HS-27A (cell line): ENCODE measurements around the gene FOLR1.
A peak's percentile ranks its signal among the peaks of the same experiment; 100 is the strongest.

Experiments
- DNase-seq: peaks from one replicate; pipeline ENCODE4 v3.0.0-alpha.2; 2012; ENCODE audit warnings: low read depth, missing footprints

Gene FOLR1

DNA sequence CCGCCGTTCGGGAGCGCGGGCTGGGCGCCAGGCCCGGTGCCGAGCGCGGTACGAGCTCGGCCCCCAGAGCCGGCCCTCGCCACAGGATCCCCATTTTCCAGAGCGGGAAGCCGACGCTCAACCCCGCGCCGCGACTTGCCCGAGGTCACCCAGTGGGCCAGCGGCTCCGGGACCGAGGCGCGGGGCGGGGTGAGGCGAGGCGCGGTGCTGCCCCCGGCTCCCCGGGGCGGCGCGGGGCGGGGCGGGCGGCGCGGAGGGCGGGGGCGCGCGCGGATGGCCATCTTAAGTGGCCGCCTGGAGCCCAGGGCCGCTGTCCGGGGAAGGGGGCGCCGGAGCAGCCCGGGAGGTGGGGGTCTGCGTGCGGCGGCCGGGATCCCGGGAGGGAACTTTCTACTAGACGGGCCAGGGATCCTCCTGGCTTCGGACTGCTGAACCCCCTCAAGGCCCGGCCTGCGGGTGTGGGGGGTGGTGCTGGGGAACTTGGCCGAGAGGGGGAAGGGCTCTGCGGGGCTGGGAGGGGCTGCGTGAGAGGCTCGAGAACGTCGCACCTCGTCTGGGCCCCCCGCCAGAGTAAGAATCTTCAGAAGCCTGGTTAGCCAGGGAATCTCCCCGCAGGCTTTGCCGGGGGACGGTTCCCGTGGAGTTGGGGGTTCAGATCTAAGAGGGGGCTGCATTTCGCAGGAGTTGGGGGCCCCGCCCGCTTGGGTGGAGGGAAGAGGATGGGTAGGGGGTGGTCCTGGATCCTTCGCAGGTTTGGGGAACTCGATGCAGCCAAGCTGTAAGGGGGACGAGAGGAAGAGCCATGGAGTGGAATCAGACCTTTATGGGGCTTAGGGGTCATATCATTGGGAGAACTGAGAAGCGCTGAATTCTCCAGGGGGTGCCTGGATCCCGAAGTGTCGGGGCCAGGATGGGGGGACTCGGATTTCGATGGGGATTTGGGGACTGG is 31.9 kb downstream of the FOLR1 start:
- peak; percentile 52 for DNase-seq

DNA sequence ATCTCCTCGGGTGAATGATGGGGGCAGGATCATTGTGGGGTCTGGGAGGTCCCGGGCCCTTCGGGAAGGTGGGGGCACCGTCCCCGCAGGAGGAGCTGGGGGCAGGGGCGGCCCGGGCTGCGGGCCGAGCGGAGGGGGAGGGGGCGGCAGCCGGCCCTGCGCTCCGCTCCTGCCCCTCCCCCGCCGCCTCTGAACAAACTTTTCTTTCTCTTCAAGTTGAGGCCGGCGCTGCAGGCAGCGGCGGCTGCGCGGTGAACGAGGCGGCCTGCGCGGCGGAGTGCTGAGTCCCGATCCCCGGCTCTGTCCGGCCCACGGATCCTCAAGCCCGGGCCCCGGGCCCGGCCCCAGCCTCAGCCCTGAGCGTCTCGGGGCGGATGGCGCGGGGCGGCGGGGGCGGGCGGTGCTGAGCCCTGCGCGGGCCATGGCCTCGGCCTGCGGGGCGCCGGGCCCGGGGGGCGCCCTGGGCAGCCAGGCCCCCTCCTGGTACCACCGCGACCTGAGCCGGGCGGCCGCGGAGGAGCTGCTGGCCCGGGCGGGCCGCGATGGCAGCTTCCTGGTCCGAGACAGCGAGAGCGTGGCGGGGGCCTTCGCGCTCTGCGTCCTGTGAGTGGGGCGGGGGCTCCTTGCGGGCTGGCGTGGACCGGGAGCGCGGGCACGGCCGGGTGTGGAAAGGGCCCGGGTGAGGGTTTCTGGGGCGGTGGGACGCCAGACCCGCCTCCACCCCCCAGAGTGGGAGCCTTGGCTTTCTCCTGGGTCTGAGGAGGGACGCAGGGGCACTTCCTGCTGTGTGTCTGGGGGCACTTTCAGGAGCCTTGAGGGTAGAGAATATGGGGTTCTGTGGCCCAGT is 32.8 kb downstream of the FOLR1 start, which contains the start of gene INPPL1:
TSS of gene INPPL1 (plus strand) at position 204 of the 847 bp plus-strand sequence. CDS start at position 422, 218 bp downstream.
- DNase-seq, result no peak

DNA sequence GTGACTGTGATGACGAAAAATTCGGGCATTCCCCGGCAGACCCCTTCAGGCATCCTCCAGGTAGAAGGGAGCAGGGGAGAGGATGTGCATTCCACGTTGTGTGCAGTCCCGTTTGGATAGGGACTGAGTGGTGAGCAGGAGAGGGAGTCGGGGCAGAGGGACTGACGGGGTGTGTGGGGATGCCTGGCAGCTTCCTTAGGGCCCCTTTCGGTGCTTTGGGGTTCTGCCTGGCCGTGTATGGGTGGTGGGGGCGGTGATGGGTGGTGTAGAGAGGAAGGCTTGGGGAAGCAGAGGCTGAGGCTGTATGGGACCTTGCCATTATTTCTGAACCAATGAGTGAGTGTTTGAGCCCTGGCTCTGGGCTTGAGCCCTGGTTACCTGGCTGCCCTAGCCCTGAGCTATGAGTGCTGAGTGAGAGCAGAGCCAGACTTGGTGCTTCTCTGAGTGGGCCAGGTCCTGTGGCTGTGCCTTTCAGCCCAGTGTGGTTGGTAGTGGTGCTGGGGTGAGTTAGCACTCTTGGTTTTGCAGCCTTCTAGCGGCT is 33.5 kb downstream of the FOLR1 start:
- DNase-seq, result no peak

DNA sequence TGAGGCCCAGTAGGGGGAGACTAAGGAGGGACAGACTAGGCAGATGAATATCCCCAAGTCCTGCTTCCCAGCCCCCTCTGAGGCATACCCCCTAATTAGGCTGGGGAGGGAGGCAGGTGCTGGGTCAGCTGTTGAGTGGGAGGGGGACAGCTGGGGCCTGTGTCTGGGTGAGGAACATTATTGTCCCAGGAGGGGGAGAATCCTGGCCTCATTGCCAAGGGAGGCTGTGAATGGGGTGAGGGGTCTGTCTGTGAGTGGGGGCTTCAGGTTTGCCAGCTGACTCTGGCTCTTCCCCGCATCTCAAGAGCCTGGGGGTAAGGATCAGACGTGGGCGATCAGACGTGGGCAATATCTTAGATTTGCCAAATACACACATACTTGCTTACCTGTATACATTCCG is 34.8 kb downstream of the FOLR1 start:
- DNase-seq, result no peak

DNA sequence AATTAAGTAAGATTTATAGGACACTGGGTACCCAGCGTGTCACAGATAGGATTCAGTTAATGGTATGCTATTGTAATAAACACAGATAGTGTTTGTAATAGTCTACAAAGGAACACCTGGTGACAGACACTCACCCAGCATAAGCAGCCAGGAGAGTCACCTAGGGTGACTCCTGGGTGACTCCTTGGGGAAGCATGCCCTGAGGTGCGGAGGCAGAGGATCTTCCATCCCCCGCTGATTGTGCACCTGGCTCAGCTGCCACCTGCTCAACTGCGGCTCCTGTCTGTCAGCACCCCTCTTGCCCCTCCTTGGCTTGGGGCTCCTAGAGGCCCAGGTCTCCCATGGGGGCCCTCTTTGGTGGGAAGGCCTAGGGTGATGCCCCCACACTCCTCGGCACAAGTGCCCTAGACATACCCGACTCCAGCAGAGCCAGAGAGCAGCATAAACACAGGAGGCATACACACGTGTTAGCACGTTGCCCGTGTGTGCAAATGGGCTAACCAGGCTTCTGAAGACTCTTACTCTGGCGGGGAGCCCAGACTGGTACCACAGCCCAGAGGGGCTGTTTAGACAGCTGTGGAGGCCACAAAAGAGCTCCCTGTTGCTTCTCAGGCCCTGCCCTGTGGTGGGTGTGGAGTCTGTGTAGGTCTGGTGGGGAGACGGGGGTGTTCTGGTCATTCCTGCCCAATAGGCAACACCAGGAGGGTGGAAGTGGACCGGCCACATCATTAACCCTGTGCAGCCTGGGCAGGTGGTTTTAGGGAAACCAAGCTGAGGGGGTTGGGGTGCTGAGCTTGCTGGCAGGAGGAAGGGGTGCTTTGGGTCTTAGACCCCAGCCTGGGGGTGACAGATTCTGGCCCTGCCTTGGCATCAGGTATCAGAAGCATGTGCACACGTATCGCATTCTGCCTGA is 35.6 kb downstream of the FOLR1 start:
- no peak for DNase-seq

DNA sequence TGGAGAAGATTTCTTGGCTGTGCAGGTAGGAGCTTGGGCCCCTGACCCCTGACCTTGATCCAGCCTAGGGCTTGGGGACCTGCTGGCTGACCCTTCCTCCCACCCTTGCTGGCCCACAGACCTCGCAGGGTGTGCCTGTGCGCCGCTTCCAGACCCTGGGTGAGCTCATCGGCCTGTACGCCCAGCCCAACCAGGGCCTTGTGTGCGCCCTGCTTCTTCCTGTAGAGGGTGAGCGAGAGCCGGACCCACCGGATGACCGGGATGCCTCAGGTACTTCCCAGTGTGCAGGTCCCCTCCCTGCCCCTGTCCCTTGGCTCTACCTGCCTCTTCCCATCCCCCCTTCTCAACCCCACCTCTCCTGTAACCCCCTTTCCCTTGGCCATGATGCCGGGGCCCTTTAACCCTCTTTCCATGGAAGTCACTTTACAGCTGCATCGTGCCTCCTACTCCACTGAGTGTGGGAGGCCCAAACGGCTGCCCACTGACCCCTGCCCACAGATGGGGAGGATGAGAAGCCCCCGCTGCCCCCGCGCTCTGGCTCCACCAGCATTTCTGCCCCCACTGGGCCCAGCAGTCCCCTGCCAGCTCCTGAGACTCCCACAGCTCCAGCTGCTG is 36.4 kb downstream of the FOLR1 start:
- DNase-seq, result no peak

DNA sequence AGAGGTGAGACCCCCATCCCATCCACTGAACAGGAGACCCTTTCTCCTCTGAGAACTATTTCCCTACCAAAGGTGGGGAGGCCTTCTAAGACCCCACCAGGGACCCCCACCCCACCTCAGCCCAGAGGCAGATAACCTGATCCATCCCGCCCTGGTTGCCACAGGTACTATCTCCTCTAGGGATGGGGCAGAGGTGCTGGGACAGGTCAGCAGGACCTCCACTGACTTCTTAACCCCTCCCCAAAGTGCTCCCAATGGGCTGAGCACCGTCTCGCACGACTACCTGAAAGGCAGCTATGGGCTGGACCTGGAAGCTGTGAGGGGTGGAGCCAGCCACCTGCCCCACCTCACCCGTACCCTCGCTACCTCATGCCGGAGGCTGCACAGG is 36.9 kb downstream of the FOLR1 start:
- DNase-seq, result no peak

DNA sequence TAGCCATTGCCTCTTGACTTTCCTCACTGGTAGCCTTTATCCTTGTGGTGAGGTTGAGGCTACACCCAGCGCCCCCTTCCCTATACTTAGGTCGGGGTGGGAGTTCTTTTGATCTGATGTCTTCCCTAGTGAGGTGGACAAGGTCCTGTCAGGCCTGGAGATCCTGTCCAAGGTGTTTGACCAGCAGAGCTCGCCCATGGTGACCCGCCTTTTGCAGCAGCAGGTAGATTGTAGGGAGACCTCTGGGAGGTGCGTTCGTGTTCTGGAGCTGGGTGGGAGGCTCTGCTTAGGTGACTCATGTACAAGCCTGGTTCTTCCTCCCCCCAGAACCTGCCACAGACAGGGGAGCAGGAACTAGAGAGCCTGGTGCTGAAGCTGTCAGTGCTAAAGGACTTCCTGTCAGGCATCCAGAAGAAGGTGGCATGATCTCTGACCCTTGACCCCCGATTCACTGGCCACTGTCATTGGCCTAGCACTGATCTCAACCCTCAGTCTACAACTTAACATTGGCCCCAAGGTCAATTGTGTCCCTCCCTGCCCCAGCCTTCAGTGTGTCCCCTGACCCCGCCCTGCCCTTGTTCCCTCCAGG is 37.5 kb downstream of the FOLR1 start:
- no peak for DNase-seq

DNA sequence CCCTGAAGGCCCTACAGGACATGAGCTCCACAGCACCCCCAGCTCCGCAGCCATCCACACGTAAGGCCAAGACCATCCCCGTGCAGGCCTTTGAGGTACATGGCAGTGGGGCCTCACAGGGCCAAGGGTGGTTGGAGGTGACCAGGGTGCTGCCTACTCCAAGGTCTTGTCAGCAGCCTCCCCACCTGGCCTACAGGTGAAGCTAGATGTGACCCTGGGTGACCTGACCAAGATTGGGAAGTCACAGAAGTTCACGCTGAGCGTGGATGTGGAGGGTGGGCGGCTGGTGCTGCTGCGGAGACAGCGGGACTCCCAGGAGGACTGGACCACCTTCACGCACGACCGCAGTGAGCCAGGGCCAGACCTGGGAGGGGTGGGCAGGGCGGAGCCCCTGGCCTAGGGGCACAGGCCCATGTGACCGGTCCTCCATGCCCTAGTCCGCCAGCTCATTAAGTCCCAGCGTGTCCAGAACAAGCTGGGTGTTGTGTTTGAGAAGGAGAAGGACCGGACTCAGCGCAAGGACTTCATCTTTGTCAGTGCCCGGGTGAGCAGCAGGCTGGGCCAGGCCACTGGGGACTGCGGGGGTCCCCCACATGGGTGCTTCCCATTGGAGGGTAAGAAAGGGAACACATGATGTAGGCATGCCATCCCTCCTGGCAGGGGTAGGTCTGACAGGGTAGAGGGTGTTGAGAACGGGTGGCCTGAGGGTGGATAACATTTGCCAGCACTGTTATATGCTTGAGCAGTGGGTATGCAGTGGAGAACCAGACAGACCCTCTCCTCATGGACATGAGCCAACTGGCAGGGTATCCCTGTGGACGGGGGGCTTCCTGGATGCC is 38.2 kb downstream of the FOLR1 start:
- DNase-seq, result no peak

DNA sequence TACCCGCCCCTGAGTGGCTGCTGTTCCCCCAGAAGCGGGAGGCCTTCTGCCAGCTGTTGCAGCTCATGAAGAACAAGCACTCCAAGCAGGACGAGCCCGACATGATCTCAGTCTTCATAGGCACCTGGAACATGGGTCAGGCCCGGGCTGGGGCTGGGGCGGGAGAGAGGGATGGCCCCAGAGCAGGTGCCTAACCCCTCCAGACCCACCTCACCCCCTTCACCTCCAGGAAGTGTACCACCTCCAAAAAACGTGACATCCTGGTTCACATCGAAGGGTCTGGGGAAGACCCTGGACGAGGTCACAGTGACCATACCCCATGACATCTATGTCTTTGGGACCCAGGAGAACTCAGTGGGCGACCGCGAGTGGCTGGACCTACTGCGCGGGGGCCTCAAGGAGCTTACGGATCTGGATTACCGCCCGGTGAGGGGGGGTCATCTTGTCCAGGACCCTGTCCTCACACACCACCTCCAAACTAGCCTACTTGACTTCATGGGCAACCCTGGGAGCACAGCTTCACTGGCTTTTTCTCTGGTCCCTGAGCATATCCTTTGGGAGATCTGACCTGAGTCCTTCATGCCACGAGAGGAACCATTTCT is 38.9 kb downstream of the FOLR1 start:
- DNase-seq, result no peak

DNA sequence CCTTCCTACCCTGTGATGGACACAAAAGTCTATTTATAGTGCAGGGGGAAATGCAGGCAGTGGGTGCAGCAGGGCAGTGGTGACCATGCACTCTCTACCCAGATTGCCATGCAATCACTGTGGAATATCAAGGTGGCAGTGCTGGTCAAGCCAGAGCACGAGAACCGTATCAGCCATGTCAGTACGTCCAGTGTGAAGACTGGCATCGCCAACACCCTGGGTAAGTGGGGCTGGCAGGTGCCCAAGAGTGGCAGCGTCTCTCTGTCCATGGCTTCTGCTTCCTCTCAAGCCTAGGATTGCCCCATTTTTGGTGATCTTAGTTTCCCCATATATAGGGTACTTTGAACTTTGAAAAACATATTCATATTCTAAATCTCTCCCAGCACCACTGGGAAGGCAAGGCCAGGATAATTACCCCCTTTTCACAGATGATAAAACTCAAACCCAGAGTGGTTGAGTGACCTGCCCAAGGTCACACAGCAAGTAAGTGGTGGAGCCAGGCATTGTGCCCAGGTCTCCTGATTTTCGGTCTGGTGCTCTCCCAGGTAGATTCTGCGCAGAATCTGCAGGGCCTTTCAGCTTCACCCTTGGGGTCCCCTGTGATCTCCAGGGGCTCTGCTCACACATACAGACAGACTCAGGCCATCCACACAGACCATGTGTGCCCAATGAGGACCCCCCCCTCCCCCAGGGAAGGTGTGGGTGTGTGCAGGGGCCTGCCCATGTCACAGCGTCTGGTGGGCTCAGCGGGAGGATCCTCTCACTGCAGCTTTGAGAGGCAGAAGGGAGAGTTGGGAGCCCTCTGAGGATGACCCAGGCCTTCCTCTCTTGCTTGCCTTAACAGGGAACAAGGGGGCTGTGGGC is 39.7 kb downstream of the FOLR1 start:
- no peak for DNase-seq

DNA sequence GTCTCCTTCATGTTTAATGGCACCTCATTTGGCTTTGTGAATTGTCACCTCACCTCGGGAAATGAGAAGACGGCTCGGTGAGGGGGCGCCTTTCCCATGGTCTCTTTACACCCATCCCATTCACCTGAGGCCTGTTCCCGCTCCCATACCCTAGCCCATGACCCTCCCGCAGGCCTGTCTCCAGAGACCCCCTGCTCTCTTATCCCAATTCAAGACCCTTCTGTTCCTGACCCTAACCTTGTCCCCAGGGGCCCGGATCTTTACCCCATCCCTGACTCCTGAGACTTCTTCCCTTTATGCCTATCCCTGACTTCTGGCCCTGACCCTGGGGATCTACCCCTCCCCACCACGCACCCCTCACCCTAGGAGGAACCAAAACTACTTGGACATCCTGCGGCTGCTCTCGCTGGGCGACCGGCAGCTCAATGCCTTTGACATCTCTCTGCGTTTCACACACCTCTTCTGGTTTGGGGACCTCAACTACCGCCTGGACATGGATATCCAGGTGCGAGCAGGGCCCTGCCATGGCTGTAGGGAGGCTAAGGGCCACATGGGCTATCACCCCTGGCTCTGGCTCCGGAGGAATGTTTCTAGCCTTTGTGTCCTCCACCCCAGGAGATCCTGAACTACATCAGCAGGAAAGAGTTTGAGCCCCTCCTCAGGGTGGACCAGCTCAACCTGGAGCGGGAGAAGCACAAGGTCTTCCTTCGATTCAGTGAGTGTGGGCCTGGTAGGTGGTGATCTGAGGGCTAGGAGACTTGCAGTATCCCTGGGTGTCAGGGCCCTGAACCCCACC is 40.5 kb downstream of the FOLR1 start:
- DNase-seq, result no peak

DNA sequence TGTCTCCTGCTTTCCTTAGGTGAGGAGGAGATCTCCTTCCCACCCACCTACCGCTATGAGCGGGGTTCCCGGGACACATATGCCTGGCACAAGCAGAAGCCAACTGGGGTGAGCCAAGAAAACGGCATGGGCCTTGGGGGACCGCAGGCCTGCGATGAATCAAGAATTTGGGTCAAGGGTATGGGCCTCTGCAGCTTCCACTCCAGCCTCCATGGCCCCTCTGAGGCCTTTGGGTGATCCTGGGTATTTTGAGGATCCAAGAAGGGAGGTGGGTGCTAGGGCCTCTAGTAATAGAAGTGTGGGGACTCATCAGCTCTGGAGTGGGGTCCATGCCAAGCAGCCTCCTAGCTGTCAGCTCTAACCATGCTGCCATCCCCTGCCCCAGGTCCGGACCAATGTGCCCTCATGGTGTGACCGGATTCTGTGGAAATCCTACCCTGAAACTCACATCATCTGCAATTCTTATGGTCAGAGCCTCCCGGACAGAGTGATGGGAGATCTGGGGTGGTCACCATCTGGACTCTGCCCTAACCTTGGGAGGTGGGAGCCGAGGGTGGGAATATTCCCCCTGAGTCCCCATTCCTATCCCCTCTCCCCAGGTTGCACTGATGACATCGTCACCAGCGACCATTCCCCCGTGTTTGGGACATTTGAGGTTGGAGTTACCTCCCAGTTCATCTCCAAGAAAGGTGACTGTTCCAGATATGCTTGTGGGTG is 41.3 kb downstream of the FOLR1 start:
- DNase-seq, result no peak

DNA sequence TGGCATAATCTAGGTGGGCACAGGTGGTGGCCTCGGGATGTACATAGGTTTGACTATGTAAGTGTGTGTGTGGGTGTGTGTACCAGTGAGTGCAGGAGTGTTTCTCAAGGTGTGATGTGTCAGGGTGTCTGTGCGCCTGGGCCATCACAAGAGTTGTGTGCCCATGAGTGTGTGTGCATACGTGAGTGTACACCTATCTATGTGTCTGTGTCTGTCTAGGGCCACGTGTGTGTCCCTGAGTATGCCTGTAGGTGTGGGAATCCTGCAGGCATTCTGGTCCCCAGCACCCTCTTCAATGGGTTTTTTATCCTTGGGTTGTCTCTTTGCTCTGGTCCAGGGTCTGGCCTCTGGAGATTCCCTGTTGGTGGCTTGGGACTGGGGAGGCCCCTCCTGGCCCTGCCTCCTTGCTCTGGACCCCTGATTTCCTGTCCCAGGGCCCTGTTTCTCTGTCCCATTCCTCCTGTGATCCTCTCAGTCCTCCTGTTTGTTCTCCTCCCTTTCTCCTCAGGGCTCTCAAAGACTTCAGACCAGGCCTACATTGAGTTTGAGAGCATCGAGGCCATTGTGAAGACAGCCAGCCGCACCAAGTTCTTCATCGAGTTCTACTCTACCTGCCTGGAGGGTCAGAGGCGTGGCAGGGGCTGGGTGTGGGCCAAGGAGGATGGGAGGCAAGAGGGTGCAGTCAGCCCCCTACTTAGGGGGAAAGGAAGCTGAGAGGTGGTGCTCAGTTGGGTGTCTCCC is 42.0 kb downstream of the FOLR1 start:
- DNase-seq, result no peak

DNA sequence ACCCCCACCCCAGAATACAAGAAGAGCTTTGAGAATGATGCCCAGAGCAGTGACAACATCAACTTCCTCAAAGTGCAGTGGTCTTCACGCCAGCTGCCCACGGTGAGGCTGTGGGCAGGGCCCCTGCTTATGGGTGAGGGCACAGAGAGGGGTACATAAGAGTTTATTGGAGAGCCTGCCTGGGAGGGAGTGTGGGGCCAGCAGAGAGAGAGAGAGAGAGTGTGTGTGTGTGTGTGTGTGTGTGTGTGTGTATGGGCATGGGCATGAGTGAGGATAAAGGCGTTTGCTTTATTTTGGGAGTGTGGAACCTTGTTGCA is 42.5 kb downstream of the FOLR1 start:
- no peak for DNase-seq

DNA sequence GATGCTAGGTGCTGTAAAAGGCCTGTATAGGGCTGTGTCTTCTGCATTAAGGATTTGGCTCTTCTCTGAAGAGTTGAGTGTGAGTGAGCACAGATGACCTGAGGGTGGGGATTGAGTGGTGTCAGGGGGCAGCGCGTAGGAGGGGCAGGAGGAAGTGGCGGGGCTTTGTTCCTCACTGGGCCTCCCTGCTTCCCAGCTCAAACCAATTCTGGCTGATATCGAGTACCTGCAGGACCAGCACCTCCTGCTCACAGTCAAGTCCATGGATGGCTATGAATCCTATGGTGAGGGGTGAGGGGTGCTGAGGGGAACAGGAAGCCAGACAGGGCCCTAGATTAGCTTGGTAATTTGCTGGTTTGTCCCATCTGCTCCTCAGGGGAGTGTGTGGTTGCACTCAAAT is 43.0 kb downstream of the FOLR1 start:
- no peak for DNase-seq
